HCT116 (cell line): ENCODE results near the gene GTF3C1. TPM values are rescaled to one million over a fixed set of nuclear protein-coding genes. Genes with fewer than 3 reads are reported as not detected.

Experiments used
- ATAC-seq: fragments of 200-7000 bp; cut with Tn5 transposase; 2 replicates; pipeline ENCODE4 v1.9.1; 2020; ENCODE audit warnings: mild to moderate bottlenecking, moderate library complexity
- BruUV-seq: library from RNA; stranded (reverse); fragments of 400-500 nt; replicated peaks from 2 replicates; lab custom pipeline; 2021; lab: Mats Ljungman, UMichigan
- CTCF ChIA-PET: fragments of 300-600 bp; sonication (Branson Sonifier 250); formaldehyde crosslinking; loops from one replicate; lab custom pipeline; 2021; ENCODE audit warnings: antibody characterized with exemption; lab: Charles Lee
- POLR2A ChIA-PET: fragments of 300-600, 350-600 bp; sonication (Branson Sonifier 250); formaldehyde crosslinking; loops from one replicate; lab custom pipeline; 2021; ENCODE audit warnings: antibody characterized with exemption; lab: Charles Lee
- RAD21 ChIA-PET, 2 experiments: fragments of 300-600 bp; sonication (Branson Sonifier 250); formaldehyde crosslinking; loops; one replicate each; lab custom pipeline; 2023; ENCODE audit warnings: low total read pairs in 2 of 2; ENCODE audit not compliant: uncharacterized antibody in 2 of 2, unreplicated experiment in 2 of 2, low non-redundant PET in 1 of 2; lab: Charles Lee
- DNase-seq: peaks from one replicate; pipeline ENCODE4 v3.0.0-alpha.2; 2010; ENCODE audit warnings: low read depth, low spot score
- H2AFZ ChIP-seq: fragments of 200-600 bp; shearing (Covaris generic), sonication (generic); 2 replicates; pipeline ENCODE4 v1.6.1; 2017; ENCODE audit warnings: low read depth, mixed run types, mixed read lengths, antibody characterized with exemption, low read length; ENCODE audit not compliant: poor library complexity, severe bottlenecking
- H3K27ac ChIP-seq: 2 replicates; pipeline ENCODE4 v1.5.1; 2012; ENCODE audit warnings: low read depth, low read length
- H3K27me3 ChIP-seq: fragments of 200-600 bp; sonication (generic); 2 replicates; pipeline ENCODE4 v1.6.1; 2016; ENCODE audit warnings: mixed run types, low read length, mixed read lengths; ENCODE audit not compliant: insufficient read depth
- H3K36me3 ChIP-seq, 2 experiments: fragments of 200-500 bp in 1 of 2; fragments of 200-600 bp in 1 of 2; sonication (Bioruptor generic) in 1 of 2; sonication (generic) in 1 of 2; 2 replicates each; pipeline versions ENCODE4 v1.5.1 to v1.6.1; 2014 to 2016; ENCODE audit warnings: low read length in 2 of 2, inconsistent platforms in 1 of 2, mixed read lengths in 1 of 2, mixed run types in 1 of 2; ENCODE audit not compliant: insufficient read depth in 2 of 2, control insufficient read depth in 1 of 2
- H3K4me1 ChIP-seq, 2 experiments: fragments of 200-600 bp in 1 of 2; sonication (generic) in 1 of 2; 2 replicates each; pipeline versions ENCODE4 v1.5.1 to v1.6.1; 2012 to 2017; ENCODE audit warnings: low read length in 2 of 2, inconsistent platforms in 1 of 2, mild to moderate bottlenecking in 1 of 2, mixed read lengths in 1 of 2, mixed run types in 1 of 2, moderate library complexity in 1 of 2; ENCODE audit not compliant: insufficient read depth in 2 of 2, control insufficient read depth in 1 of 2
- H3K4me2 ChIP-seq: fragments of 200-600 bp; sonication (generic); 2 replicates; pipeline ENCODE4 v1.6.1; 2017; ENCODE audit warnings: mixed run types, low read length, mixed read lengths
- H3K4me3 ChIP-seq, 2 experiments: fragments of 200-600 bp in 1 of 2; sonication (generic) in 1 of 2; replicated peaks in 1 of 2; 2 replicates each; pipeline ENCODE4 v1.5.1; 2011 to 2016; ENCODE audit warnings: low read length in 2 of 2, control low read depth in 1 of 2, low read depth in 1 of 2, mild to moderate bottlenecking in 1 of 2, mixed read lengths in 1 of 2, mixed run types in 1 of 2
- H3K79me2 ChIP-seq: fragments of 200-600 bp; sonication (generic); 2 replicates; pipeline ENCODE4 v1.6.1; 2017; ENCODE audit warnings: mild to moderate bottlenecking, mixed run types, low read length, moderate library complexity, mixed read lengths; ENCODE audit not compliant: insufficient read depth
- H3K9ac ChIP-seq: fragments of 200-600 bp; sonication (generic); 2 replicates; pipeline ENCODE4 v1.6.1; 2016; ENCODE audit warnings: low read length, mixed read lengths
- H3K9me2 ChIP-seq: fragments of 200-600 bp; sonication (generic), shearing (Covaris generic); 2 replicates; pipeline ENCODE4 v1.6.1; 2017; ENCODE audit warnings: mixed run types, mild to moderate bottlenecking, moderate library complexity; ENCODE audit not compliant: insufficient read depth
- H3K9me3 ChIP-seq, 2 experiments: fragments of 200-500 bp in 1 of 2; fragments of 200-600 bp in 1 of 2; sonication (Bioruptor generic) in 1 of 2; sonication (generic) in 1 of 2; 2 replicates each; pipeline ENCODE4 v1.6.1; 2014 to 2017; ENCODE audit warnings: low read length in 2 of 2, mixed read lengths in 2 of 2, inconsistent platforms in 1 of 2, low read depth in 1 of 2, mild to moderate bottlenecking in 1 of 2, mixed run types in 1 of 2, moderate library complexity in 1 of 2; ENCODE audit not compliant: control insufficient read depth in 1 of 2, insufficient read depth in 1 of 2
- H4K20me1 ChIP-seq: fragments of 200-600 bp; sonication (generic), shearing (Covaris generic); 2 replicates; pipeline ENCODE4 v1.6.1; 2017; ENCODE audit warnings: mixed run types, mild to moderate bottlenecking, moderate library complexity; ENCODE audit not compliant: insufficient read depth
- CBX3 ChIP-seq: IDR thresholded peaks from 2 replicates; pipeline ENCODE4 v1.6.1; 2012; ENCODE audit warnings: low read depth
- CTCF ChIP-seq, 3 experiments: fragments of 200-600 bp in 1 of 3; sonication (generic) in 1 of 3; IDR thresholded peaks in 2 of 3; conservative IDR thresholded peaks in 1 of 3; 2 replicates each; pipeline ENCODE4 v1.5.1; 2012 to 2017; ENCODE audit warnings: low read depth in 2 of 3, low read length in 2 of 3, antibody characterized with exemption in 1 of 3, borderline replicate concordance in 1 of 3, control low read depth in 1 of 3, mild to moderate bottlenecking in 1 of 3, mixed read lengths in 1 of 3, mixed run types in 1 of 3, moderate library complexity in 1 of 3; ENCODE audit not compliant: insufficient read depth in 1 of 3
- EZH2 ChIP-seq: fragments of 200-600 bp; sonication (generic); IDR thresholded peaks from 2 replicates; pipeline ENCODE4 v1.6.1; 2017; ENCODE audit warnings: antibody characterized with exemption, mixed run types
- RAD21 ChIP-seq: IDR thresholded peaks from 2 replicates; pipeline ENCODE4 v1.6.1; 2012; ENCODE audit warnings: low read depth, mild to moderate bottlenecking
- SRF ChIP-seq: IDR thresholded peaks from 2 replicates; pipeline ENCODE4 v1.6.1; 2012; ENCODE audit warnings: low read depth
- intact Hi-C: fragments of 100-400 bp; cut with micrococcal nuclease; formaldehyde crosslinking; loops from 2 replicates; pipeline ENCODE4 v1.10.0; 2022
- total RNA-seq: library from RNA; stranded (reverse); gene quantifications from one replicate; pipeline ENCODE4 v1.2.1, GENCODE V29; 2021; ENCODE audit not compliant: unreplicated experiment

The GTF3C1 gene
- total RNA-seq, 1 experiment from 2014 or later, result 97.5 TPM

DNA sequence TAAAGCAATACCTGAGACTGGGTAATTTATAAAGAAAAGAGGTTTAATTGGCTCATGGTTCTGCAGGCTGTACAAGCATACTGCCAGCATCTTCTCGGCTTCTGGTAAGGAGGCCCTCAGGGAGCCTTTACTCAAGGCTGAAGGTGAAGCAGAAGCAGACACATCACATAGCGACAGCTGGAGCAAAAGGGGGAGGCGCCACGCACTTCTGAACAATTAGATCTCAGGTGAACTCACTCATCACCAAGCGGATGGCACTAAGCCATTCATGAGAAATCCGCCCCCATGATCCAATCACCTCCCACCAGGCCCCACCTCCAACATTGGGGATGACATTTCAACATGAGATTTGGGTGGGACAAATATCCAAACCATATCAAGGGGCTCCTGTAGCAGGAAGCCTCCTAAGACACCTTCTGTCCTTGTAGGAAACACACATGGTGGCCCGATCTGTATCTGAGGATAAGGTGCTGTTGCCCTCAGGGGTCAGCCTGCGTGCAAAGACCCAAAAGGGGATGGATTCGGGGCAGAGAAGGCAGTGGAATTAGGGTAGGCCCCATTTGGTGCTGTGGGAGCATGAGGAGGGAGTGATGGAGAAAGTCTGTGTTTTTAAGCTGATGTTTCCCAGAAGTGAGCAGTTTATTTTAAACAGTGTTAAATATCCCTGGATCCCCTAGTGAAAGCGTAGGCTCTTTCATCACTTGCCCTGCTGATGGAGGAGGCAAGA, 124.8 kb downstream of the GTF3C1 start (continued):
- TF ChIP-seq RAD21, result no peak
- no peak for TF ChIP-seq SRF
- no peak for TF ChIP-seq EZH2
- TF ChIP-seq CTCF (IDR thresholded peaks at IDR 0.05 in 2 of 3, conservative IDR thresholded peaks at IDR 0.05 in 1 of 3; ENCODE audit: borderline replicate concordance in 1 of 3, insufficient read depth in 1 of 3, low read depth in 2 of 3, low read length in 2 of 3), result no peak

DNA sequence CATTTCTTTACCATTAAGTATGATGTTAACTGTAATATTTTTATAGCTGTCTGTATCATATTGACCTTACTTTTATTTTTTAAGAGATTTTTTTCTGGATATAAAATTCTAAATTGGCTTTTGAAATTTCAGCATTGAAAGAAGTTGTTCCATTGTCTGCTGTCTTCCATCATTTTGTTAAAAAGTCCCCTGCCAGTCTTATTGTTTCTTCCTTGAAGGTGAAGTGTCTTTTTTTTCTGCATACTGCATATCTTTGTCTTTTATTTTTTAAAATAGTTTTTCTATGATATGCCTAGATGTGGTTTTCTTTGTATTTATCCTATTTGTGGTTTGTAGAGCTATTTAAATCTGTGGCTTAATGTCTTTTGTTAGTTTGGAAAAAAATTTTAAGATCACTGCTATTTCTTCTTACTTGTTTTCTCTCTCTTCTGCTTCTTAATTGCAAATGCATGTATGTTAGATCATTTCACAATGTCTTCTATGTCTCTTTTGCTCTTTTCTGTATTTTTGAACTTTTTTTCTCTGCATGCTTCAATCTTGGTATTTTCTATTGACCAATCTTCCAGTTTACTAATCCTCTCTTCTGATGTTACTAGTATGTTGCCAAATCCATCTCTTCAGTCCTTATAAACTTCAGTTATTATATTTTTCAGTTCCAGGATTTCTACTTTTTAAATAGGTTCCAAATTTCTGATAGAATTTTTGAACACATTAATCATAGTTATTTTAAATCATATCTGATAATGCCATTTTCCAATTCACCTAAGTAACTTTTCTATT, 127.6 kb downstream of the GTF3C1 start:
- Histone ChIP-seq H3K4me1 (peaks cover 2 to 14% of the 10 kb centered on the region in 2 experiments; a peak in 3 of 4 replicates), H3K36me3 (no peaks in the 10 kb centered on the region), H3K4me3 (no peak overlapping the region), H3K9me2 (no peaks in the 10 kb centered on the region), H3K9me3 (peaks cover 3 to 14% of the 10 kb centered on the region in 2 experiments; a peak in 1 of 4 replicates), H3K79me2 (no peaks in the 10 kb centered on the region), H2AFZ (no peak overlapping the region), H3K27ac (no peak overlapping the region), H4K20me1 (no peaks in the 10 kb centered on the region), H3K27me3 (no peaks in the 10 kb centered on the region), H3K9ac (no peak overlapping the region), H3K4me2 (no peak overlapping the region)
- ATAC-seq (no peak), DNase-seq (no peak)
- RAD21 ChIA-PET, result no interaction called here
- POLR2A ChIA-PET, result no interaction called here
- CTCF ChIA-PET, result no interaction called here
- TF ChIP-seq SRF (no peak), CBX3 (peak; percentile 66; the same call in 1 of the 2 replicates)
- intact Hi-C loops, result no loop called here
- no TSS peak for BruUV-seq
